H1 (cell line): ENCODE results near the gene LRRC26. TPM values are rescaled to one million over a fixed set of nuclear protein-coding genes. Genes with fewer than 3 reads are reported as not detected.

Experiments used
- NANOG ChIP-seq: IDR thresholded peaks from 2 replicates; pipeline ENCODE4 v1.6.1; 2011; ENCODE audit warnings: low read length, low read depth, mild to moderate bottlenecking, inconsistent platforms; ENCODE audit not compliant: insufficient read depth, poor library complexity, severe bottlenecking
- POLR2A ChIP-seq, 2 experiments: IDR thresholded peaks; 1 replicate in 1 of 2; 2 replicates in 1 of 2; pipeline ENCODE4 v1.6.1; 2011; ENCODE audit warnings: low read depth in 2 of 2, low read length in 2 of 2, mild to moderate bottlenecking in 2 of 2; ENCODE audit errors: control extremely low read depth in 1 of 2
- POU5F1 ChIP-seq: IDR thresholded peaks from 2 replicates; pipeline ENCODE4 v1.6.1; 2011; ENCODE audit warnings: low read depth, mild to moderate bottlenecking, low read length, moderate library complexity
- polyA plus RNA-seq, 7 experiments: library from polyadenylated mRNA; depleted of rRNA in 3 of 7; stranded (reverse) in 5 of 7; unstranded in 2 of 7; fragments of >200 nt in 5 of 7; fragments of 200-250 nt in 2 of 7; gene quantifications; 1 replicate in 5 of 7; 2 replicates in 1 of 7; 4 replicates in 1 of 7; pipeline versions ENCODE4 v1.2.1 to v1.2.3, GENCODE V29; 2011 to 2013; ENCODE audit warnings: missing spikeins in 2 of 7, mixed read lengths in 2 of 7
- total RNA-seq: library from RNA; stranded (reverse); fragmentation: NEBNext Ultra II Directional; extraction: Animal tissue kit (Norgen Biotek cat#: 25700); gene quantifications from 2 replicates; pipeline ENCODE4 v1.2.1, GENCODE V29; 2021
- TF ChIP-seq, protein P1 (sequence below): IDR thresholded peaks from 2 replicates; pipeline ENCODE4 v1.6.1; 2011; ENCODE audit warnings: low read length, improper control_type of control experiment

The LRRC26 gene
- total and polyA plus RNA-seq, 2 of the 8 experiments (the other 6 are each of a cell fraction or from before 2014, with no cell fraction given) = 0.34 to 0.85 TPM

DNA sequence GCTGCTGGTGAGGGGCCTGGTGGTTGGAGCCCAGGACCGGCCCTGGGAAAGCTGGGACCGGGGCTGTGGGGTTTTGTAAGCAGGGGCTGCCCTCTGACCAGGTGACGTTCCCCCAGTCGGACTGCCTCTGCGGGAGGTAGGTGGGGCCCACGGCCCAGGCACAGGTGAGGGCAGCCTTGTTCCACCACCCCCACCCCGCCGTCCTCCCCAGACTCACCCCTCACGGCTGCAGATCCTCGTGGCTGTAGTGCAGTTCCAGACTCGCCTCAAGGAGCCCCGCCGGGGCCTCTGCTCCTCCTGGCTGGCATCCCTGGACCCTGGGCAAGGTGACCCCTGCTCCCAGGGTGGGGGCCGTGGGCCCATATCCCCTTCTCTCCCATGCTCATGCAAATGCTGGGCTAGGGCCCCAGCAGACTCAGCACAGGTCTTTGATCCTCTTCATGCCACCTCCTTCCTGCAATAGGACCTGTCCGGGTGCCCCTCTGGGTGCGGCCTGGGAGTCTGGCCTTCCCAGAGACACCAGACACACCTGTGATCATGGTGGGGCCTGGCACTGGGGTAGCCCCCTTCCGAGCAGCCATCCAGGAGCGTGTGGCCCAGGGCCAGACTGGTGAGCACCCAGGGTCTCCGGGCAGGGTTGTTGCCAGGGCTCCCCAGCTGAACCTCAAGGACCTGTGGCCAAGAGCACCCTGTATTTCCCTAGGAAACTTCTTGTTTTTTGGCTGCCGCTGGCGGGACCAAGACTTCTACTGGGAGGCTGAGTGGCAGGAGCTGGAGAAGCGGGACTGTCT, 45.5 kb upstream of the LRRC26 start (continued):
- TF ChIP-seq, protein P1, sequence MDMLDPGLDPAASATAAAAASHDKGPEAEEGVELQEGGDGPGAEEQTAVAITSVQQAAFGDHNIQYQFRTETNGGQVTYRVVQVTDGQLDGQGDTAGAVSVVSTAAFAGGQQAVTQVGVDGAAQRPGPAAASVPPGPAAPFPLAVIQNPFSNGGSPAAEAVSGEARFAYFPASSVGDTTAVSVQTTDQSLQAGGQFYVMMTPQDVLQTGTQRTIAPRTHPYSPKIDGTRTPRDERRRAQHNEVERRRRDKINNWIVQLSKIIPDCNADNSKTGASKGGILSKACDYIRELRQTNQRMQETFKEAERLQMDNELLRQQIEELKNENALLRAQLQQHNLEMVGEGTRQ = no peak
- TF ChIP-seq POU5F1 (no peak), NANOG (no peak), POLR2A (IDR thresholded peaks at IDR 0.05; ENCODE audit: control extremely low read depth in 1 of 2, low read depth in 2 of 2, low read length in 2 of 2) (no peak)
